ENCODE results near the gene ATOSB.

ATOSB gene

GRCh38 chr9:35105571-35106342 lies 9.9 kb downstream of the ATOSB start:
- no peak for TF ChIP-seq GATA2 (IDR thresholded peaks at IDR 0.05; ENCODE audit: low read depth, low read length)
- no peak for TF ChIP-seq GATA3 (IDR thresholded peaks at IDR 0.05; ENCODE audit: low read depth, low read length)

GRCh38 chr9:35105126-35105525 lies 10.5 kb downstream of the ATOSB start:
- no peak for TF ChIP-seq GATA2 (IDR thresholded peaks at IDR 0.05; ENCODE audit: low read depth, low read length)
- TF ChIP-seq GATA3 (IDR thresholded peaks at IDR 0.05; ENCODE audit: low read depth, low read length): no peak

- TF ChIP-seq GATA3 (IDR thresholded peaks at IDR 0.05; ENCODE audit: low read depth, low read length) (no peak), GATA2 (IDR thresholded peaks at IDR 0.05; ENCODE audit: low read depth, low read length) (no peak)
Observed at GRCh38 chr9:35104586-35104985, 11.1 kb downstream of the ATOSB start.

- TF ChIP-seq GATA3 (IDR thresholded peaks at IDR 0.05; ENCODE audit: low read depth, low read length) (no peak), GATA2 (IDR thresholded peaks at IDR 0.05; ENCODE audit: low read depth, low read length) (no peak)
Observed at GRCh38 chr9:35103660-35104191, 11.9 kb downstream of the ATOSB start.

GRCh38 chr9:35102769-35103659 lies 12.6 kb downstream of the ATOSB start, which contains the start of gene STOML2:
TSS of gene STOML2 (minus strand) at chr9:35103131. CDS start at chr9:35103094, 37 bp downstream.
- TF ChIP-seq GATA2 (IDR thresholded peaks at IDR 0.05; ENCODE audit: low read depth, low read length): peak; percentile 45
- no peak for TF ChIP-seq GATA3 (IDR thresholded peaks at IDR 0.05; ENCODE audit: low read depth, low read length)

GRCh38 chr9:35102465-35102768 lies 13.2 kb downstream of the ATOSB start:
- no peak for TF ChIP-seq GATA3 (IDR thresholded peaks at IDR 0.05; ENCODE audit: low read depth, low read length)
- TF ChIP-seq GATA2 (IDR thresholded peaks at IDR 0.05; ENCODE audit: low read depth, low read length): no peak

- no peak for TF ChIP-seq GATA3 (IDR thresholded peaks at IDR 0.05; ENCODE audit: low read depth, low read length)
Observed at GRCh38 chr9:35097573-35097972, 18.1 kb downstream of the ATOSB start.

- TF ChIP-seq GATA2 (IDR thresholded peaks at IDR 0.05; ENCODE audit: low read depth, low read length): no peak
- TF ChIP-seq GATA3 (IDR thresholded peaks at IDR 0.05; ENCODE audit: low read depth, low read length): no peak
Observed at GRCh38 chr9:35096035-35096849, 19.4 kb downstream of the ATOSB start, which contains the start of gene PIGO. TSS of gene PIGO (minus strand) at chr9:35096591. CDS start at chr9:35095565, 1,026 bp downstream.

- TF ChIP-seq GATA2 (IDR thresholded peaks at IDR 0.05; ENCODE audit: low read depth, low read length) (no peak), GATA3 (IDR thresholded peaks at IDR 0.05; ENCODE audit: low read depth, low read length) (no peak)
Observed at GRCh38 chr9:35091536-35091935, 24.1 kb downstream of the ATOSB start.

- TF ChIP-seq GATA3 (IDR thresholded peaks at IDR 0.05; ENCODE audit: low read depth, low read length) (no peak), GATA2 (IDR thresholded peaks at IDR 0.05; ENCODE audit: low read depth, low read length) (no peak)
Observed at GRCh38 chr9:35089434-35089833, 26.2 kb downstream of the ATOSB start.

GRCh38 chr9:35085078-35085477 lies 30.6 kb downstream of the ATOSB start:
- TF ChIP-seq GATA3 (IDR thresholded peaks at IDR 0.05; ENCODE audit: low read depth, low read length) (no peak), GATA2 (IDR thresholded peaks at IDR 0.05; ENCODE audit: low read depth, low read length) (no peak)

- TF ChIP-seq GATA2 (IDR thresholded peaks at IDR 0.05; ENCODE audit: low read depth, low read length) (no peak), GATA3 (IDR thresholded peaks at IDR 0.05; ENCODE audit: low read depth, low read length) (no peak)
Observed at GRCh38 chr9:35079426-35080341, 36.0 kb downstream of the ATOSB start, which contains the start of gene FANCG. TSS of gene FANCG (minus strand) at chr9:35079942. CDS start at chr9:35079524, 418 bp downstream.

- TF ChIP-seq GATA3 (IDR thresholded peaks at IDR 0.05; ENCODE audit: low read depth, low read length) (no peak), GATA2 (IDR thresholded peaks at IDR 0.05; ENCODE audit: low read depth, low read length) (no peak)
Observed at GRCh38 chr9:35079041-35079425, 36.6 kb downstream of the ATOSB start.
